ENCODE results near the gene NUP107. TPM values are rescaled to one million over a fixed set of nuclear protein-coding genes. Genes with fewer than 3 reads are reported as not detected.

Gene NUP107
- total and polyA plus RNA-seq, 9 donors = 18.4 to 56.6 (median 45.3) TPM

DNA sequence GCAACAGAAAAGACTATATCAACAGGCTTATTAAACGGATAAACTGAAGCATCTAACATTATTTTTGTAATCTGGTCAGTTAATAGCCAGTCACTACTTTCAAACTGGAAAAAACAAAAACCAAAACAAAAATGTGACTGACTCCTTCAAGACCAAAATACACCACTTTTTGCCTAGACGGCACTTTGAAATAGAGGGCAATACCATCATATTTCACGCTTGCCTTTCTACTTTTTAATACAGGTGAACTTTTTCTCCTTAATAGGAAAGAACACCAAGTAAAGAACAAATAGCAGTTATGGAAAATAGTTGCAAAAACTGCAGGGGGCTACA is 550 bp upstream of the NUP107 start:
- TF ChIP-seq EP300 (IDR thresholded peaks at IDR 0.05) = no peak
- TF ChIP-seq POLR2A (IDR thresholded peaks at IDR 0.05) = no peak
- no peak for TF ChIP-seq CTCF (IDR thresholded peaks at IDR 0.05)
- WGBS, 3 donors = 12 to 26% (median 18%) methylated on average over 3 of the region's 3 CpGs
- Histone ChIP-seq H3K4me3 (peak overlapping the region; percentile 96), H3K27ac (peak overlapping the region in 1 of 2 donors; percentile 62), H3K27me3 (no peaks in the 10 kb centered on the region), H3K4me1 (ENCODE audit: insufficient read depth) (peaks cover 2% of the 10 kb centered on the region), H3K36me3 (no peaks in the 10 kb centered on the region), H3K9me3 (no peaks in the 10 kb centered on the region)
- no peak for DNase-seq
- intact Hi-C loops (cut with DNase I) = loop anchor here in 2 of 4 donors (5.0 to 10.0 kb wide), 2 partner anchors 71 to 329 kb away; partner anchors contain the start of gene RAP1B (in 1 of the 2)

- Histone ChIP-seq H3K9me3 (no peaks in the 10 kb centered on the region), H3K27ac (no peak overlapping the region), H3K36me3 (no peaks in the 10 kb centered on the region), H3K4me3 (no peak overlapping the region), H3K4me1 (ENCODE audit: insufficient read depth) (no peaks in the 10 kb centered on the region), H3K27me3 (no peaks in the 10 kb centered on the region)
- no peak for DNase-seq
- TF ChIP-seq CTCF (IDR thresholded peaks at IDR 0.05) (no peak), POLR2A (IDR thresholded peaks at IDR 0.05) (no peak), EP300 (IDR thresholded peaks at IDR 0.05) (no peak)
- intact Hi-C loops (cut with DNase I) = no loop called here
Measured at GRCh38 chr12:68695454-68695853, 8.7 kb downstream of the NUP107 start.

- H3K4me1 ChIP-seq (ENCODE audit: insufficient read depth) = no peaks in the 10 kb centered on the region
- H3K27ac ChIP-seq = no peak overlapping the region
- TF ChIP-seq EP300 (IDR thresholded peaks at IDR 0.05) = no peak
- TF ChIP-seq CTCF (IDR thresholded peaks at IDR 0.05) = no peak
- TF ChIP-seq POLR2A (IDR thresholded peaks at IDR 0.05) = no peak
- intact Hi-C loops (cut with DNase I) = no loop called here
- DNase-seq = no peak
- H3K36me3 ChIP-seq = no peaks in the 10 kb centered on the region
- no peak overlapping the region for H3K4me3 ChIP-seq
- no peaks in the 10 kb centered on the region for H3K9me3 ChIP-seq
- WGBS, 3 donors = 67 to 80% (median 74%) methylated on average over 1 of the region's 1 CpG
- no peaks in the 10 kb centered on the region for H3K27me3 ChIP-seq
Measured at GRCh38 chr12:68699486-68699885, 12.7 kb downstream of the NUP107 start.

GRCh38 chr12:68727776-68728175 is 41.0 kb downstream of the NUP107 start:
- 89 to 94% (median 92%) methylated on average over 7 of the region's 7 CpGs for WGBS, 3 donors

More at GRCh38 chr12:68727776-68728175, 41.0 kb downstream of the NUP107 start:
- intact Hi-C loops (cut with DNase I) = no loop called here
- Histone ChIP-seq H3K9me3 (no peaks in the 10 kb centered on the region), H3K36me3 (no peaks in the 10 kb centered on the region), H3K27me3 (no peaks in the 10 kb centered on the region), H3K4me1 (ENCODE audit: insufficient read depth) (no peaks in the 10 kb centered on the region), H3K27ac (no peak overlapping the region), H3K4me3 (no peak overlapping the region)
- TF ChIP-seq POLR2A (IDR thresholded peaks at IDR 0.05) = no peak
- TF ChIP-seq CTCF (IDR thresholded peaks at IDR 0.05) = no peak
- no peak for TF ChIP-seq EP300 (IDR thresholded peaks at IDR 0.05)
- DNase-seq = no peak

Data from ovary (tissue), 9 donors.